Measurements from ENCODE around the gene ADGRG1.

Gene ADGRG1

GRCh38 chr16:57620335-57621231, 7.8 kb upstream of the ADGRG1 start:
- no peak for DNase-seq

- no peak for DNase-seq
Observed at GRCh38 chr16:57621521-57622271, 6.7 kb upstream of the ADGRG1 start.

GRCh38 chr16:57622361-57623250, 5.8 kb upstream of the ADGRG1 start:
- no peak for DNase-seq

- DNase-seq: no peak
Observed at GRCh38 chr16:57623251-57624043, 5.0 kb upstream of the ADGRG1 start.

GRCh38 chr16:57624044-57624688, 4.3 kb upstream of the ADGRG1 start:
- no peak for DNase-seq

- peak in 1 of 2 experiments; percentile 17 for DNase-seq
Observed at GRCh38 chr16:57624806-57625500, 3.5 kb upstream of the ADGRG1 start.

- no peak for DNase-seq
Observed at GRCh38 chr16:57626420-57627170, 1.8 kb upstream of the ADGRG1 start.

DNA sequence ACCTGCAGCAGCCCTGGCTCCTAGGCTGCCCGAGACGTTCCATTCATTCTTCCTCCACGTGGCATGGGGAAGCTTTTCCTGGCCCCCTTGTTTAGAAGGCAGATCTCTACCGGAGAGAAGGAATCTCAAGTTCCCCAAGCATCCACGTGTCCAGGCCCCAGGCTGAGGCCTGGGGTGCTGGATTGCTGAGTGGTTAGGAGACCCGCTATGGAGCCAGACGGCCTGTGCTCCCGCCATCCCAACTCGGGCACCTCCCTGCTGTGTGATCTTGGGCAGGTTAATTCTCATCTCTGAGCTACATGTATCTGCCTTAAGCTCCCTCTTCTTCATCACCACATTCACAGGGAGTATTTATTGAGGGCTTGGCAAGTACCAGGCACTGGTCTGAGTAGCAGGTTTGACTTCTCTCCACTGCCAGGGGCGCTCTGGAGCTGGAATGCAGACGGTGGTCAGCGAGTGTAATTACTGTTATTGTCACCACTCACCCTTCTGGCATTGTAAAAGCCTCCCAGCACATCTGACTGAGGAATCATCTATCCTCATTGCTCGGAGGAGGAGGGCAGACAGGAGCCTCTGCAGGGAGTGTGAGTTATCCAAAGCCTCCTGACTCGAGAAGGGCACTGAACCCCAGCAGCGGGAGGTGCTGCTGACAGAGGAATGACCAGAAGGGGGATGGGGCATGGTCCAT, 1.1 kb upstream of the ADGRG1 start:
- no peak for DNase-seq

DNA sequence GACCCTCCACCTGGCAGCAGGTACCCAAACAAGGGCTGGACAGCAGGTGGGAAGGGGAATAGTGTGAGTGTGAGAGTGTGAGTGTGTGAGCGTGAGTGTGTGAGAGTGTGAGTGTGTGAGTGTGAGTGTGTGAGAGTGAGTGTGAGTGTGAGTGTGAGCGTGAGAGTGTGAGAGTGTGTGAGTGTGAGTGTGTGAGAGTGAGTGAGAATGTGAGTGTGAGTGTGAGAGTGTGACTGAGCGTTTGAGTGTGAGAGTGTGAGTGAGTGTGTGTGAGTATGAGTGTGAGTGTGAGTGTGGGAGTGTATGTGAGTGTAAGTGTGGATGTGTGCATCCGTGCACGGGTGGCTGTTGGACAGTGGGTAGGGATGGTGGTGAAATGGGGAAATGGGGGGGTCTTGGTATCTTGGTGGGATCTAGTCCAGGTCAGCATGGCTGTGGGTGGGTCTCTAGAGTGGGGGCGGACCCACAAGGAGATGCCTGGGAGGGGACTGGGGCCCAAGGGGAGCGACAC, 408 bp downstream of the ADGRG1 start:
- DNase-seq: no peak

GRCh38 chr16:57629516-57630406, 1.3 kb downstream of the ADGRG1 start:
- no peak for DNase-seq

GRCh38 chr16:57630407-57630797, 2.0 kb downstream of the ADGRG1 start:
- DNase-seq: no peak

DNA sequence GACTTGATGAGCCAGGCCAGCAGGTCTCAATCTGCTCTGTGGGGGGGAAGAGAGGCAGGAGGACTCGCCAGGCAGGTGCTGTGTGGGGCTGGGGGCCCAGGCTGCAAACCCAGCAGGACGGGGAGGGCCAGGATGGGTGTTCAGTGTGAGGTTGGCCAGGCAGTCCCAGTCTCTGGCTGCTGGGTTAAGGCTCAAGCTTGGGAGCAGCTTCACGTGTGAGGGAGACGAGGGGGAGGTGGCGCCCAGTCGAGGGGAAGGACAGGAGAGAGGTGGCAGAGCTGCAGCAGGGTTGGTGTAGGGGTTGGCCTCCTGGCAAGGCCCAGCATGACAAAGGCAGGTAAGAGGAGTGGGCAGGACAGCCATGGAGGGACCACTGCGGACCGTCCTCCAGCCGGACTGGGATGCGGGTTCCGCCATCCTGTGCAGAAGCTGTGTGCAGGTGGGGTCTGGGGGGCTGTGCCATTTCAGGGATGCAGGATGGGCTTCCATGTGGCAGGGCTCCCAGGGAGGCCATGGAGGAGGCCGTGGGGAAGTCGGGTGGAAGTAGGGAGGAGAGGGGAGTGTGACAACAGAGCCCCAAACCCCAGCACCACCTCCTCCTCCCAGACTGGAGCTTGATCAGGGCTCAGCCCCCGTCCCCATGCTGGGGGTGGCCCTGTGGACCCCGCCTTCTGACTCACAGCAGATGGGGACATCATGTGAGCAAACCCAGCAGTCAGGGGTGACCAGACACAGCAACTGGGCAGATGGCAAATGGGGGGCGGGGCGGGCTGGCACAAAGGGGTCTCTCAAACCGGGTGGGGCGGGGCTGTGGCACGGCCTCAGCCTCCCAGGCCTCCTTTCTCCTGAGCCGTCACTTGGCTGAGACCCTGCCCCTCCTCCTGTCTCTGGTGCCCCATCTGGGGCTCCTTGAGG, 2.8 kb downstream of the ADGRG1 start:
- DNase-seq: no peak

DNA sequence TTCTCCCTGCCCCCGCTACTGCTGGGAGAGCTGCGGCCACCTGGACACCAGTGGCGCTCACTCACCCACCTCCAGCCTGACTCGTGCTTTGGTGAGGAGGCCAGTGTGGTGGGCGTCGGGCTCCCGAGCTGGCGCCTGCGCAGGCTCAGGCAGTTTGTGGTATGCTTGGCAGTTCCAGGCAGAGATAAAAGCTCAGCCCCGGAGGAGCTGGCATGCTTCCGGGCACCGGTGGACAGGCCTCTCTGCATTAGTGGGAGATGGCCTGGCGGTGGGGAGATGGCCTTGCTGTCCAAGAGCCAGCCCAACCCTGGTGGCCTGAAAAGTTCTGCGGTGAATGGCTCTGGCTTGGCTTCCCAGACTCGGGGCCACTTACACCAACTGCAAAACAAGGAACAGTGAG, 4.1 kb downstream of the ADGRG1 start:
- no peak for DNase-seq

DNA sequence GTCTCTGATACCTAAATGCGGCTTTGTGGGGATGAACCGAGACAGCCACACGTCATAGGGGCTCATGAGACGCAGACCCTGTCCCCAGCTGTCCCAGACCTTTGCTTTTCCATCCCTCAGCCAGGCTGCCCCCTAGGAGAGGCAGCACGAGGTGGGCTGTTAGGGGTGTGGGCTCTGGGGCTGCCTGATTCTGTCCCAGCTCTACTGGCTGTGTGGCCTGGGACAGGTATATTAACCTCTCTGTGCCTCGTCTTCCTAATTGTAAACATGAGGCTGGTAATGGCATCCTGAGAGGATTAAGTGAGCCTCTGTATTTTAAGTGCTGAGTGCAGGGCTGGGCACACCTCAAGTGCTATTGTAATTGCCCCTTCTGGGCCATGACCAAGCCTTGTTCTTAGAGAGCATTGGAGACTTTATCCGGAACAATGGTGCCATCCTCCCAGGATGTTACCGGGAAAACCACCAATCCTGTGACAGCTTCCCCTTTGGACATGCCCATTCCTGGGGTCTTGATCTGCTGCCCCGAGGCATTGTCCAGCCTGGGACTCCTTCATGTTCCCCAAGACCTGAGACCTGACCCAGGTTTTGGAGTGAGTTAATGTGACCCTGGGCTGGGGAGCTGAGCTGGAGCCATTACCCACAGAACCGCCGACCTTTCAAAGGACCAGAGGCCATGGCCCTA, 5.1 kb downstream of the ADGRG1 start:
- DNase-seq: no peak

DNA sequence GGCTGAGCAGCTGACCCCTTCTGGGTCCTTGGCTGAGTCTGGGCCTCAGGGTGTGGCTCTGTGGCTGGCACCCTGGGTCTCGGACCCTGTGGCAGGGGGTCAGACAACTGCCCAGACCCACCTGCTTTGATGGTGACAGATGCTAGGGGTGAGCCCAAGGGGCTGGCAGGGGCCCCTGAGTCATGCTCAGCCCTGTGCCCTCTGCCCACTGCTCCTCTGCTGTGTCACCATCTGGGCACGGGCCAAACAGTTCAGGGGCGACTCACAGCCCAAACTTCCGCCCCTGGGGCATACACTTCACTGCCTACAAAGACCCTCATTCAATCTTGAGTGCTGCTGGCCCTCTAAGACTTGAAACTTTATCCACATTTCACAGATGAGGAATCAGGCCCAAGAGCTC, 5.7 kb downstream of the ADGRG1 start:
- DNase-seq: no peak

GRCh38 chr16:57635266-57636097, 7.1 kb downstream of the ADGRG1 start:
- DNase-seq: no peak
